Stimulated activated CD4-positive, alpha-beta T cell treated with anti-CD3 and anti-CD28 coated beads, Interleukin-1b, Interleukin-23, amount 100 ng/mL, for 4 hours (primary cell): ENCODE measurements around the gene BFSP1.

Source experiments
- DNase-seq, 2 donors: peaks; one replicate each; pipeline ENCODE4 v3.0.0-alpha.2; 2020; ENCODE audit warnings: low read depth in 2 of 2

Gene BFSP1

GRCh38 chr20:17465236-17465635, 65.9 kb downstream of the BFSP1 start:
- no peak for DNase-seq

GRCh38 chr20:17463711-17464110, 67.5 kb downstream of the BFSP1 start:
- DNase-seq: no peak

- DNase-seq: no peak
Observed at GRCh38 chr20:17461941-17462340, 69.2 kb downstream of the BFSP1 start.

DNA sequence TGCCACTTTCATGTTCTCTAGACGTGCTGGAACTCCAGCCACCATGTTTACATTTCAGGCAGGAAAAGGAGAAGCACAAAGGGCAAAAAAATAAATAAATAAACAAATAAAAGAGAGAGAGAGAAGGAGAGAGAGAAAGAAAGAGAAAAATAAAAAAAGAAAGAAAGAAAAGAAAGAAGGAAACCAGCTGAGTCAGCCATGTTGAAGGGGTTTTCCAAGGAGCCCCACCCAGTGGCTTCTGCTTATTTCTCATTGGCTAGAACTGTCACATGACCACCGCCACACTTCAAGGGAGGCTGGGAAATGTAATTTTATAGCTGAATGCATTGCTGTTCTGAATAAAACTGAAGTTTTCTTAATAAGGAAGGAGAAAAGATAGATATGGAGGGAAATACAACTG, 71.1 kb downstream of the BFSP1 start:
- no peak for DNase-seq

- DNase-seq: no peak
Observed at GRCh38 chr20:17457588-17458190, 73.5 kb downstream of the BFSP1 start.

DNA sequence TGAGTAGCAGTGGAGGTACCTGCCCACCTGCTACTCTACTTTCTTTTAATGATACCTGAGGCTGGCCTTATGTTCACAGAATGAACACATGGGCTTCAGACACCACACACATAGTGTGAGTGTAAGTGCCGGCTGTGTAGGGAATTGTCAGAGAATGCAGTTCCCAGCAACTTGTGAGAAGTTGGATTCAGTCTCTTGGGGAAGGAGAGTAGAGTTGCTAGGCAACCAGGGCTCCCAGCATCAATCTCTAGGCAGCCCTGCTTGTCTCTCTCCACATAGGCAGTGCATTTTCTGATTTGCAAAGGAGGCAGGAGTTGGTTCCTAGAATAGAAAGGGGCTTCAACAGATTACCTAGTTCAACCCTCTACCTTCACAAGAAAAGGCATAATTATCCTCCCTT, 74.1 kb downstream of the BFSP1 start:
- no peak for DNase-seq

- no peak for DNase-seq
Observed at GRCh38 chr20:17456279-17456678, 74.9 kb downstream of the BFSP1 start.

GRCh38 chr20:17453592-17453991, 77.6 kb downstream of the BFSP1 start:
- DNase-seq: no peak

- no peak for DNase-seq
Observed at GRCh38 chr20:17452441-17452840, 78.7 kb downstream of the BFSP1 start.

GRCh38 chr20:17449031-17449430, 82.1 kb downstream of the BFSP1 start:
- no peak for DNase-seq

DNA sequence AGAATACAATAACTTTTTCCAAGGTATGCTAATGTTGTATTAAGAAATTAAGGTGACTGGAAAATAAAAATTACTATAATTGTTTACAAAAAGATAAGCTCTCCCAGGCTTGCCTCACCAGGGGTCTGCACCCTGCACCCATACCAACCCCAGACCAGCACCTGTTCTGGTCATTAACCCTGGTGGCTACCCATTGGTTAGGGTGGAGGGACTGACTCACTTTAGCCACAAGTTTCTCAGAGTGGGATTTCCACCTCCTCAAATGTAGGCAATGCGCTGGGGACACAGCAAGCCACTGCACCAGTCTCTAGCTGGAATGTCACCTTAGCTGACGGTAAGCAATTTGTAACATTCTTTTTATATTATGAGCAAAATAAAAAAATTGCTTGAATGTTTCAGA, 83.1 kb downstream of the BFSP1 start:
- no peak for DNase-seq

- DNase-seq: no peak
Observed at GRCh38 chr20:17446171-17446570, 85.0 kb downstream of the BFSP1 start.

DNA sequence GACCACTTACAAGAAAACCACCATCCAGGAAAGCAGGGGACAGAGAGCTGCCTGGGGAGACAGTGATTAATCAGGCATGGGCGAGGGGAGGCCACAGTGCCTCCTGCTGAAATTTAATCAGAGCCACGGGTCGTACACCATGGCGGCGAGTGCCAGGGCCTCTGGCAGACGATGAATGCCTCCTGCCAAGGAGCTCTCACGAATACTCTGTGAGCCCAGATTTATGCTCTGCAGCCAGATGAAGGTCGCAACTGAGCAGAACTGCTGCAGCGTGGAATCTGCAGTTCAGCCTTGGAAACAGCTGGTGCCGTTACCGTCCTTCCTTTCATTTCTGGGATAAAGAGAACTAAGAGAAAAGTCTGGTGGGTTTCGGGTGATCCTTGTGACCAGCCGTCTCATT, 85.6 kb downstream of the BFSP1 start:
- no peak for DNase-seq

DNA sequence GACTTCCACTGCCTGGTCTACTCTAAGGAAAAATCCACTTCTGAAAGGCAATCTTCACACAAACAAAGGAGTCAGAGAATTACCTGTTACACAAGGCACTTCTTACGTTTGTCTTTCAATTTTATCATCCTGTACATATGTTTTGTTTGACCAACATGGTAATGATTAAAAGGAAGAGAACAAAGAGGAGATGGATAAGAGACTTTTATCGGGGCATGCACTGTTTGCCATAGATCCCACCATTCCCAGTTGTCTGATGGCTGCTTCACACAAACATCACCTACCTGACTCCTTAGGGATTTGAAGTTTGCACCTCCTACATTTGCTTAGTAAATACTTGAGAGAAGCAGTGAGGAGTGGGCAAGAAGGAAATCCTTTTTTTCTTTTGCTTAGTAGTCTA, 87.1 kb downstream of the BFSP1 start:
- no peak for DNase-seq
